RWPE2 (cell line): ENCODE measurements around the gene KNDC1.

ENCODE experiments used
- ATAC-seq: fragments of 200-7000 bp; cut with Tn5 transposase; 3 replicates; pipeline ENCODE4 v1.9.1; 2021; ENCODE audit warnings: low read depth
- DNase-seq: peaks from one replicate; pipeline ENCODE4 v3.0.0-alpha.2; 2020; ENCODE audit warnings: low spot score
- H3K27ac ChIP-seq: fragments of 450-650 bp; 2 replicates; pipeline ENCODE4 v1.5.1; 2017; ENCODE audit warnings: mild to moderate bottlenecking; ENCODE audit not compliant: poor library complexity, severe bottlenecking
- H3K27me3 ChIP-seq: fragments of 250-450 bp; sonication (Bioruptor Pico); 2 replicates; pipeline ENCODE4 v1.5.1; 2021; ENCODE audit warnings: mild to moderate bottlenecking, moderate library complexity; ENCODE audit not compliant: insufficient read depth, poor library complexity, severe bottlenecking
- H3K36me3 ChIP-seq: fragments of 250-450 bp; sonication (Bioruptor Pico); 2 replicates; pipeline ENCODE4 v1.5.1; 2020; ENCODE audit warnings: low read depth, mild to moderate bottlenecking, moderate library complexity
- H3K4me1 ChIP-seq: fragments of 250-450 bp; sonication (Bioruptor Pico); 2 replicates; pipeline ENCODE4 v1.5.1; 2021; ENCODE audit warnings: mild to moderate bottlenecking, moderate library complexity; ENCODE audit not compliant: insufficient read depth, poor library complexity, severe bottlenecking
- H3K4me3 ChIP-seq: fragments of 250-450 bp; sonication (Bioruptor Pico); 2 replicates; pipeline ENCODE4 v1.5.1; 2021; ENCODE audit warnings: mild to moderate bottlenecking, moderate library complexity; ENCODE audit not compliant: severe bottlenecking
- H3K9me3 ChIP-seq: fragments of 250-450 bp; sonication (Bioruptor Pico); 2 replicates; pipeline ENCODE4 v1.5.1; 2021; ENCODE audit warnings: mild to moderate bottlenecking, moderate library complexity; ENCODE audit not compliant: severe bottlenecking
- TF ChIP-seq, protein P1 (sequence below): fragments of 450-650 bp; IDR thresholded peaks from one replicate; pipeline ENCODE4 v1.5.1; 2017; ENCODE audit warnings: mild to moderate bottlenecking, moderate library complexity; ENCODE audit not compliant: poor library complexity, severe bottlenecking

KNDC1 gene

DNA sequence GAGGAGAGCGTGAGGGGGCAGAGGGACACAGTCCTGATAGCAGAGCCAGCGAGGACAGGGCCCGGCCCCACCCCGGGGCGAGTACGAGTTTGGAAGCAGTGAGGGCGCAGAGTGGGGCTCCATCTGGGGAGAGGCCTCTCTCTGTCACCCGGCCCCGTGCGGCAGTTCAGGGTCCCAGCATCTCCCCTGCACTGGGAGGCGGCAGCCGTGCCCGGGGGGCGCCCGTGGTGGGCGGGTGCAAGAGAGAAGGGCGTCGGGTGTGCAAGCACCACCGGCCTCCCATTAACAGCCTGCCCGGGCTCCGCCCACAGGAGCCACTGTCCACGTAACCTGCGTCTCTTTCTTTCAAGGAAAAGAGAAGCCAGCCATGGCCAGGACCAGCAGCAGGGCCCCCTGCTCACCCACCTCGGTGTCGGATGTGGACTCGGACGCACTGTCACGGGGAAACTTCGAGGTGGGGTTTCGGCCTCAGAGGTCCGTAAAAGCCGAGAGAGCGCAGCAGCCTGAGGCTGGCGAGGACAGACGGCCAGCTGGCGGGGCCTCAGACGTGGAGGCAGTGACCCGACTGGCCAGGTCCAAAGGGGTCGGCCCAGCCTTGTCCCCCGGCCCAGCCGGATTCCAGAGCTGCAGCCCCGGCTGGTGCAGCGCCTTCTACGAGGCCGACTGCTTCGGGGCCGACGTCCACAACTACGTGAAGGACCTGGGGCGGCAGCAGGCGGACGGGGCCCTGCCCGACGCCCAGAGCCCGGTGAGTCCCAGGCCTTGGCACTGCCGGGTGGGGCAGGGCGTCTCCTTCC, 41.3 kb downstream of the KNDC1 start:
- no peak for ATAC-seq
- Histone ChIP-seq H3K9me3 (no peaks in the 10 kb centered on the region), H3K27ac (no peak overlapping the region), H3K36me3 (no peaks in the 10 kb centered on the region), H3K4me3 (no peak overlapping the region), H3K4me1 (no peaks in the 10 kb centered on the region), H3K27me3 (no peaks in the 10 kb centered on the region)
- TF ChIP-seq, protein P1, sequence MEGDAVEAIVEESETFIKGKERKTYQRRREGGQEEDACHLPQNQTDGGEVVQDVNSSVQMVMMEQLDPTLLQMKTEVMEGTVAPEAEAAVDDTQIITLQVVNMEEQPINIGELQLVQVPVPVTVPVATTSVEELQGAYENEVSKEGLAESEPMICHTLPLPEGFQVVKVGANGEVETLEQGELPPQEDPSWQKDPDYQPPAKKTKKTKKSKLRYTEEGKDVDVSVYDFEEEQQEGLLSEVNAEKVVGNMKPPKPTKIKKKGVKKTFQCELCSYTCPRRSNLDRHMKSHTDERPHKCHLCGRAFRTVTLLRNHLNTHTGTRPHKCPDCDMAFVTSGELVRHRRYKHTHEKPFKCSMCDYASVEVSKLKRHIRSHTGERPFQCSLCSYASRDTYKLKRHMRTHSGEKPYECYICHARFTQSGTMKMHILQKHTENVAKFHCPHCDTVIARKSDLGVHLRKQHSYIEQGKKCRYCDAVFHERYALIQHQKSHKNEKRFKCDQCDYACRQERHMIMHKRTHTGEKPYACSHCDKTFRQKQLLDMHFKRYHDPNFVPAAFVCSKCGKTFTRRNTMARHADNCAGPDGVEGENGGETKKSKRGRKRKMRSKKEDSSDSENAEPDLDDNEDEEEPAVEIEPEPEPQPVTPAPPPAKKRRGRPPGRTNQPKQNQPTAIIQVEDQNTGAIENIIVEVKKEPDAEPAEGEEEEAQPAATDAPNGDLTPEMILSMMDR = no peak
- DNase-seq = no peak

DNA sequence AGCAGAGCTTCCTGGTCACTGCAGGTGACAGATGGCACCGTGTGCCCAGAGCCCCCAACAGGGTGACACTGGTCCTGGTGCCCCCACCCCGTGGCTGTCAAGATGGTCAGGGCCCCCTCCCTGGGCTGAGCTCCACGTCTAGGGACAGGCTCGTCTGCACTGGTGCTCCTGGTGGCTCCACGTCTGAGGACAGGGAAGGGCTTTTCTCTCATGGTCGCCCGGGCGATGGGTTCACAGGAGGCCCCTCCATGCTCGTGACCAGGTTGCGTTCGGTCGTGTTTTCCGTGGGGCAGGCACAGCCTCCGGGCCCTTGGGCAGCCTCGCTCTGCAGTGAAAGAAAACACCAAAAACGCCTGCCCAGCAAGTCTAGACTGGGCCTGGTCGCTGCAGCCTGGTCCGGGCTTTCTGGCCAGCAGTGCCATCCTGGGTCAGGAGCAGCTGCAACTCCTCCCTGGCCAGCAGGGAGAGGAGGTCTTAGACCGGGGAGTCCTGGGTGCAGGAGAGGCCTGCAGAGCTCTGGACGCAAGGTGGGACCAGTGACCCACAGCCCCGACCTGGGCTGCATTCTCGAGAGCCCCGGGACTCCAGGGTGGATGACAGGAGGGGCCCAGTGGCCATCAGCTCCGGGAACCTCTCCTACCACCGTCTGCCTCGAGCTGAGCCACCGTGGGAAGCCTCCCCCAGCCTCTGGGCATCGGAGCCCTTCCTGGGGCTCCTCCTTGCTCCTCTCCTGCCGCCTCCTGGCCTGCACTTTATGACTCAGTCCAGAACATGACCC, 42.1 kb downstream of the KNDC1 start:
- TF ChIP-seq, protein P1 = no peak
- H3K36me3 ChIP-seq = no peaks in the 10 kb centered on the region
- no peak overlapping the region for H3K4me3 ChIP-seq
- H3K4me1 ChIP-seq = no peaks in the 10 kb centered on the region
- no peak for ATAC-seq
- H3K27me3 ChIP-seq = no peaks in the 10 kb centered on the region
- H3K27ac ChIP-seq = no peak overlapping the region
- H3K9me3 ChIP-seq = no peaks in the 10 kb centered on the region
- no peak for DNase-seq

DNA sequence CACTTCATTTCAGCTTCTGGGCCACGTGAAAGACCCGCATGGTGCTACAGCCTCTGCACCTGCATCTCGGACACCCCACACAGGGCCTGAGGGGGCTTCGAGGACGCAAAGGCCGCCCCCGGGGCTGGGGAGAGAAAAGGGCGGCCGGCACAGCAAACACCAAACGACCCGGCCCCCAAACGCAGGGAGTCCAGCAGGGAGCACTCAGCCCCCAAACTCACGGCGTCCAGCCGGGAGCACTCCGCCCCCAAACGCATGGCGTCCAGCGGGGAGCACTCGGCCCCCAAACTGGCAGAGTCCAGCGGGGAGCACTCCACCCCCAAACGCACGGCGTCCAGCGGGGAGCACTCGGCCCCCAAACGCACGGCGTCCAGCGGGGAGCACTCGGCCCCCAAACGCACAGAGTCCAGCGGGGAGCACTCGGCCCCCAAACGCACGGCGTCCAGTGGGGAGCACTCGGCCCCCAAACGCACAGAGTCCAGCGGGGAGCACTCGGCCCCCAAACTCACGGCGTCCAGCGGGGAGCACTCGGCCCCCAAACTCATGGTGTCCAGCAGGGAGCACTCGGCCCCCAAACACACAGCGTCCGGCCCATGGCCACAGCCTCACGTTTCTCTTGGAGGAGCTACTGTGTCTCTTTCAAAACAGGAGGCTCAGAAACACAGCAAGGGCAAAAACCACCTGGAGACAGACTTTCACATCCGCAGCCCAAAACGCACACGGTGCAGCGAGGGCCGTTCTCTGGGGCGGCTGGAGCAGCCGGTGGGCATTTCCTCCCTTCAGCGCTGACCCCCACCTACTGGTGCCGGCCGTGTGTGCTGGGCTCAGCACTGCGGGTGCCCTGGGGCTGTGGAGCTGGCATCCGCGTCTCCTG, 43.0 kb downstream of the KNDC1 start:
- DNase-seq (no peak), ATAC-seq (no peak)
- H3K27me3 ChIP-seq = no peaks in the 10 kb centered on the region
- no peak overlapping the region for H3K4me3 ChIP-seq
- TF ChIP-seq, protein P1 = no peak
- H3K36me3 ChIP-seq = no peaks in the 10 kb centered on the region
- H3K27ac ChIP-seq = no peak overlapping the region
- H3K4me1 ChIP-seq = no peaks in the 10 kb centered on the region
- H3K9me3 ChIP-seq = no peaks in the 10 kb centered on the region

DNA sequence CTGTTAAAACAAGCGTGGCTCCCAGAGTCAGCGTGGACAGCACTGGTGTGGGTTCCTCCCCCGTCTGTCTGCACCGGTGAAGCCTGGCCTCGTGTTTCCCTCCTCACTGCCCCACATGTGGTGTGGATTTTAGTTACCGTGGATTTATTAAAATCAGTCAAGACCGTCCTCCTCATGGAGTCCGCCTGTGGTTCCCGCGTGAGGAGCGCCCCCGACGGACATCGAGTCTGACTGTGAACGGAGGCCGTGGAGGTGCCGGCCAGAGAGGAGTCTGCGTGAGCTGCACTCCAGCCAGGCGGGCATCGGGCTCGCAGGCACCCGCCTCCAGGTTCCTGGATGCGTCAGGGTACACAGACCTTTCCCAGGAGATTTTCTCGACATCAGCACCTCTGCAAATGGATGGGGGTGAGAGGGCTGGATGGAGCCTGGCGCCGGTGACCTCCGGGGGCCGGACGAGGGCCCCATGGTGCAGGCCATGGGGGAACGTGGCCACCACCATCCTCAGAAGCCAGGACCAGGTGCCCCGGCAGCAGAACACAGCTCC, 43.7 kb downstream of the KNDC1 start:
- ATAC-seq (no peak), DNase-seq (no peak)
- Histone ChIP-seq H3K36me3 (no peaks in the 10 kb centered on the region), H3K27me3 (no peaks in the 10 kb centered on the region), H3K27ac (no peak overlapping the region), H3K4me3 (no peak overlapping the region), H3K4me1 (no peaks in the 10 kb centered on the region), H3K9me3 (no peaks in the 10 kb centered on the region)
- TF ChIP-seq, protein P1 = no peak
